ENCODE measurements around the gene SP4. TPM values are rescaled to one million over a fixed set of nuclear protein-coding genes. Genes with fewer than 3 reads are reported as not detected.

SP4 gene
- 9.3 TPM for total RNA-seq (ENCODE audit: unreplicated experiment)
- long read RNA-seq, result 0 reads

DNA sequence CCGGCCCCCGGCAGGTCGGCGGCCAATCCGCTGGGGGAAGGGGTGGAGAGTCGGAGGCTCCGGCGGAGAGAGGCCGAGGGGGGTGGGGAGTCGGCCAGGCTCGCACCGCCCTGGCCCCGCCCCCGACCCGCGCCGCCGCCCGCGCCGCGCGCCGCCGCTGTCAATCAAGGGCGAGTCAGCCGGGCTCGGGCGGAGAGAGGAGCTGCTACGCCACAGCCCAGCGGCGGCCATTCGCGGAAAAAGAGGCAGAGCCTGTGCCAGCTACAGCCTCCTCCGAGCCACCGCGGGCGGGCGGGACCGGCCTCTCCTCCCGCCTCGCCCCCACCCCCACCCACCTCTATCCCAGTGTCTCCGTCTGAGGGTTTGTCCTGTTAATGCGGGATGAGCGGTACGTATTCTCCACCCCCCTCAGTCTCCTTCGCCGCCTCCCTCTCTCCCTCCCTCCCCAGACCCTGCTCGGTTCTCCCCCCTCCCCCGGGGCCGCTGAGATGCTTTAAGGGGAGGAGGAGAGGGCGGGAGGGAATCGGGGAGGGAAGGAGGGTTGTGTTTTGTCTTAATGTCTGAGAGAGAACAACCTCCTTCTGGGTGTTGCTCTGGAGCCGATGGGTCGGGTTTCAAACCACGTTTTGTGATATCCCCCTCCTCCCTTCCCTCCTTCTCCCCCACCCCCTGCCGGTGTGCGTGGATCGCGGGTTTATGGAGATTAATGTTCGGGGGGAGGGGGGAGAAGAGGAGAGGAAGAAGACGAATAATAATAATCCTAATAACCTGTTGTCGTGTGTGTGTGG, at the start of gene SP4:
Gene SP4 (plus strand): TSS at position 213 of the 788 bp plus-strand sequence. CDS start 169 bp downstream, at position 382.
- Mint-ChIP-seq H3K36me3 (ENCODE audit: low read depth, unreplicated experiment) (peaks cover 9% of the 10 kb centered on the region), H3K9me3 (ENCODE audit: unreplicated experiment) (no peaks in the 10 kb centered on the region), H3K4me1 (ENCODE audit: unreplicated experiment) (peaks cover 35% of the 10 kb centered on the region), H3K27ac (ENCODE audit: unreplicated experiment) (peak within 1 kb of the TSS; percentile 97), H3K4me3 (ENCODE audit: unreplicated experiment) (peak within 1 kb of the TSS; percentile 99), H3K27me3 (ENCODE audit: unreplicated experiment) (peaks cover 7% of the 10 kb centered on the region)
- peak; percentile 98 for DNase-seq (ENCODE audit: low spot score)
- TF ChIP-seq, protein P1, sequence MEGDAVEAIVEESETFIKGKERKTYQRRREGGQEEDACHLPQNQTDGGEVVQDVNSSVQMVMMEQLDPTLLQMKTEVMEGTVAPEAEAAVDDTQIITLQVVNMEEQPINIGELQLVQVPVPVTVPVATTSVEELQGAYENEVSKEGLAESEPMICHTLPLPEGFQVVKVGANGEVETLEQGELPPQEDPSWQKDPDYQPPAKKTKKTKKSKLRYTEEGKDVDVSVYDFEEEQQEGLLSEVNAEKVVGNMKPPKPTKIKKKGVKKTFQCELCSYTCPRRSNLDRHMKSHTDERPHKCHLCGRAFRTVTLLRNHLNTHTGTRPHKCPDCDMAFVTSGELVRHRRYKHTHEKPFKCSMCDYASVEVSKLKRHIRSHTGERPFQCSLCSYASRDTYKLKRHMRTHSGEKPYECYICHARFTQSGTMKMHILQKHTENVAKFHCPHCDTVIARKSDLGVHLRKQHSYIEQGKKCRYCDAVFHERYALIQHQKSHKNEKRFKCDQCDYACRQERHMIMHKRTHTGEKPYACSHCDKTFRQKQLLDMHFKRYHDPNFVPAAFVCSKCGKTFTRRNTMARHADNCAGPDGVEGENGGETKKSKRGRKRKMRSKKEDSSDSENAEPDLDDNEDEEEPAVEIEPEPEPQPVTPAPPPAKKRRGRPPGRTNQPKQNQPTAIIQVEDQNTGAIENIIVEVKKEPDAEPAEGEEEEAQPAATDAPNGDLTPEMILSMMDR (IDR thresholded peaks at IDR 0.05; ENCODE audit: unreplicated experiment), result no peak

DNA sequence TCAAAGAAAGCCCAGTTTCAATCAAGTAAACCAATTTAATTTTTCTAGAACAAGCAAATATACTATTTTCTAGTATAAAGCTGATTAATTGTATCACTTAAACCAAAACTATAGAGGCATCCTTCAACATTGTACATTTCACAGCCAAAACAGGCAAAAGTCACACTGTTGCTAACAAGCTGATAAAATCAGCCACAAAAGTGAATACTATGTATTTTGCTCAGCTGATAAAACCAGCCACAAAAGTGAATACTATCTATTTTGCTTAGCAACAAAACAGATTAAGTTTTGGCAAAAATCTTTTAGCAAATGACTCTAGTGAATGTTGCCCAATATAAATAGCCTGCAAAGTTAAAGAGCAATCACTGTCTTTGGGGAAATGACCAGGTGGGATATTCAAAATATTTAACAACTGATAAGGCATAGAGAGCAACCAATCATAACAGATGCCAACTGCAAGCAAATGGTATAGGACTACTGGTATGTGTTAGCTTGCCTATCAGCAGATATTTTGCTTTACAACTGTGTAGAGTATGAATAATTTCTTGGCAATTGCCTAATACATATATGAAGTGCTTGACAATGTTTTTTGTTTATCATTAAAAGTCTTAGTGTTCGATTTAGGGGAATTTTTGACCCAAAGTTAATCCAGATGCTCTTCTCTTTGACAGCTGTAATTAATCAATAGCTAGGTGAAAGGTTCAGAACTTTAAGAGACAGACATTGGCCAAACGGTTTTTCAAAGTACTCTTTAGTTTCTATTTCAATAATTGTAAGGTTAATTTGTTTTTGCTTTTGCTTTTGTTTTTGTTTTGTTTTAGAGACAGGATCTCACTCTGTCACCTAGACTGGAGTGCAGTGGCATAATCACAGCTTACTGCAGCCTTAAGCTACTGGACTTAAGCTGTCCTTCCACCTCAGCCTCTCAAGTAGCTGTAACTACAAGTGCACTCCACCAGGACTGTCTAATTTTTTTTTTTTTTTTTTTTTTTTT, 44.4 kb upstream of the SP4 start:
- TF ChIP-seq, protein P1 (IDR thresholded peaks at IDR 0.05; ENCODE audit: unreplicated experiment), result no peak
- no peak overlapping the region for H3K27ac Mint-ChIP-seq (ENCODE audit: unreplicated experiment)
- no peak for DNase-seq (ENCODE audit: low spot score)
- H3K4me3 Mint-ChIP-seq (ENCODE audit: unreplicated experiment), result no peak overlapping the region
- H3K36me3 Mint-ChIP-seq (ENCODE audit: low read depth, unreplicated experiment), result no peaks in the 10 kb centered on the region
- H3K4me1 Mint-ChIP-seq (ENCODE audit: unreplicated experiment), result no peaks in the 10 kb centered on the region
- no peaks in the 10 kb centered on the region for H3K27me3 Mint-ChIP-seq (ENCODE audit: unreplicated experiment)
- H3K9me3 Mint-ChIP-seq (ENCODE audit: unreplicated experiment), result no peaks in the 10 kb centered on the region

DNA sequence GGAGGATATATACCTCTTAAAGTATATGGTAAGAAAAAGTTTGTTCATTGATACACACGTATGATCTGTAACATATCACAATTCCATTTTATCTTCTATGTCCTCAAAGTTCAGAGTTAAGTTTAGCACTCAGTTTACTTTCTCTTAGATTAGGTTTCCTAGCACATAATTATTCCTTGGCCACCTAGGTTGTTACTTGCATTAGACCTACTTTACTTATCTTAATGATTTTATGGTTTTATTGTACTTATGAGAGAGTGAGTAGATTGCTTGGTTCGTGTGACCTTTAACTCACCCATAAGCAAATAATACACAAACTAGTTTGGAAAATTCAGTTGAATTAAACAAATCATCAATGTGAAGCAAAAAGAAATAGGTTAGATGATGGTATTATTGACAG, 33.9 kb upstream of the SP4 start:
- H3K27me3 Mint-ChIP-seq (ENCODE audit: unreplicated experiment), result peaks cover 3% of the 10 kb centered on the region
- H3K4me3 Mint-ChIP-seq (ENCODE audit: unreplicated experiment), result no peak overlapping the region
- DNase-seq (ENCODE audit: low spot score), result no peak
- no peaks in the 10 kb centered on the region for H3K9me3 Mint-ChIP-seq (ENCODE audit: unreplicated experiment)
- no peak overlapping the region for H3K27ac Mint-ChIP-seq (ENCODE audit: unreplicated experiment)
- H3K36me3 Mint-ChIP-seq (ENCODE audit: low read depth, unreplicated experiment), result no peaks in the 10 kb centered on the region
- TF ChIP-seq, protein P1 (IDR thresholded peaks at IDR 0.05; ENCODE audit: unreplicated experiment), result no peak
- no peaks in the 10 kb centered on the region for H3K4me1 Mint-ChIP-seq (ENCODE audit: unreplicated experiment)

DNA sequence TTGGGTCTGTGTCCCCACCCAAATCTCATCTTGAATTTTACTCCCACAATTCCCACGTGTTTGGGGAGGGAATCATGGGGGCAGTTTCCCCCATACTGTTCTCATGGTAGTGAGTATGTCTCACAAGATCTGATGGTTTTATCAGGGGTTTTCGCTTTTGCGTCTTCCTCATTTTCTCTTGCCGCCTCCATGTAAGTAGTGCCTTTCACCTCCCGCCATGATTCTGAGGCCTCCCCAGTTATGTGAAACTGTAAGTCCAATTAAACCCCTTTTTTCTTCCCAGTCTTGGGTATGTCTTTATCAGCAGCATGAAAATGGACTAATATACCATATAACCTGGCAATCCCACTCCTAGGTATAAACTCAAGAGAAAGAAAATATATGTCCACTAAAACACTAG, 25.9 kb upstream of the SP4 start:
- H3K27me3 Mint-ChIP-seq (ENCODE audit: unreplicated experiment), result peaks cover 1% of the 10 kb centered on the region

More for the DNA sequence above, 25.9 kb upstream of the SP4 start:
- DNase-seq (ENCODE audit: low spot score), result no peak
- TF ChIP-seq, protein P1 (IDR thresholded peaks at IDR 0.05; ENCODE audit: unreplicated experiment), result no peak
- Mint-ChIP-seq H3K4me3 (ENCODE audit: unreplicated experiment) (no peak overlapping the region), H3K27ac (ENCODE audit: unreplicated experiment) (no peak overlapping the region), H3K4me1 (ENCODE audit: unreplicated experiment) (no peaks in the 10 kb centered on the region), H3K36me3 (ENCODE audit: low read depth, unreplicated experiment) (no peaks in the 10 kb centered on the region), H3K9me3 (ENCODE audit: unreplicated experiment) (no peaks in the 10 kb centered on the region)

Data from endothelial cell (in vitro differentiated cells).